CD4-positive, alpha-beta T cell treated with Interleukin-17A for 4 hours (primary cell): ENCODE results near the gene CHRM2.

ENCODE experiments used
- DNase-seq: peaks from one replicate; pipeline ENCODE4 v3.0.0-alpha.2; 2020; ENCODE audit warnings: mixed read lengths

Gene CHRM2

DNA sequence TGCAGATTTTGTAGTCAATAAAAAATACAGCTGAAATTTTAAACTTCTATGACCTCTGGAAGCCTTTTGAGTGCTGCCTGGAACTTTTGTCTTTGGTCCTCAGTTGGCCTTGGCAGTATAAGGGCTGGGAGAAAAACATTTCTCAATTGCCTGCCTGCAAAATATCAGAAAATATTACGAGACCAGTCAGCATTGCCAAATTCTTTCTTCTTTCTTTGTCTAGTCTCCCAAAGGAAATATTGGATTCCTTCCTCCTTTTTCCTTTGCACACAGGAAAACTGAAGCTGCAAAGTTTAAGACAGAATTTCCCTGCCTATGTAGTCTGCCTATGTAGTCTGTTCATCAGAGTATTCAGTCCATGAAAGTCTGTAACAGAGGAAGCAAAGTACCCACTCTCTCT is 95.9 kb downstream of the CHRM2 start:
- DNase-seq, result no peak

DNA sequence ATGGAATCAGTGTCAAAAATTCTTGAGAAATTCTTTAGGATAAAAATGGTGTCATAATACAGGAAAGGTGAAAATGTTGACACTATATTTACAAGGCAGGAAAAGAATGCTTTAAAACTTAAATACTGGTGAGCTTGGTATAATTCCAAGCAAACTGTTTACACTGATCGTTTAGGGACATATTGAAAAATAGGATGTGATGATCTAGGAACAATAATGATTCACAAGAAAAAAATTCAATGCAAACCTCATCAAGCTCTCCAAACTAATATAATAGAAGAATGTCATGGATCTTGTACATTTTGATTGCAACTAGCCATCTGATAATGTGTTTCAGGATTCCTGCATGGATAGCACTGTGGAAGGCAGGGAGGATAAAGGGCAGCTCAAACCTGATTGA is 98.4 kb downstream of the CHRM2 start:
- no peak for DNase-seq

DNA sequence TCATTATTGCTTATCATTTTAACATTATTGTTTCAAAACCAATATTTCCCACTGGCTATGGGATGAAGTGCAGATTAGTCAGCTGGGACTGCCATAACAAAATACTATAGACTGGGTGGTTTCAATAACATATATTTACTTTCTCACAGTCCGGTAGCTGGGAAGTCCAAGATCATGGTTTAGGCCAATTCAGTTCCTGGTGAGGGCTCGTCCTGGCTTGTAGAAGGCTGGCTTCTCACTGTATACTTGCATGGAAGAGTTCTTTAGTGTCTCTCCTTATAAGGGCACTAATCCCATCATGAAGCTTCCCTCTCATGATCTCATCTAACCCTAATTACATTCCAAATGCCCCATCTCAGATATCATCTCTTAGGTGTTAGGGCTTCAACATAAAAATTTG is 101.3 kb downstream of the CHRM2 start:
- DNase-seq, result no peak

GRCh38 chr7:136971776-136972175 is 103.3 kb downstream of the CHRM2 start:
- DNase-seq, result no peak

DNA sequence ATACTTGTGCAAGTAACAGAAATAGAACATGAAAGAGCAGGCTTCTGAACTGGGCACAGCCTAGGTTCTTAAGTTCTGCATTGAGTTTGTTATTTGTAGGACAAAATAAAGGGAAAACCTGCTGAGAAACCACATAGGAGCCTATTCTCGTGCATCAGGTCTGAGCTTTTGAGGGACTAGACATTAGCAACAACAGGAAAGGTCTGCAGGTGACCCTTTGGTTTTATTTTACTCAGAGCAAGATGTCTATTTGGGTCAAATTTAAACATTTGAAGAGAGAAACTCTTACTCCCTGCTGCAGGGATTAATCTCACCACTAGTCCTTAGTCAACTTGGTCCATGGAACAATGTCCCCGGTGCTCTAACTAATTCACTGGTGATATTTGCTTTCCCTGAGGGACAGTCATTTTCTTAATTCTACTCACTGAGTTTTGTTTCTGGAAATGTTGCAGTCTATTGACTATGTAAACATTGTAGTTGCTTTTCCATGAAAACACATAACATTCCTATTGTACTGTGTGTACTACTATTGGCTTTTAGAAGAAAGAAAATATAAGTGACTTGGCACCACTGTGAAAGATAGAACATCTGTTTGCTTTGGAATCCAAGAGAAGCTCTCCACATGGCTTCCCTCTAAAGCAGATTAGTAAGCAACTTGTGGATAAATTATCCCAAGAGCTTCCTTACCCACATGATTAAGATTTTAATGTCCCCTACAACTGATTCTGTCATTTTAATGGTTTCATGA is 108.2 kb downstream of the CHRM2 start:
- DNase-seq, result no peak

DNA sequence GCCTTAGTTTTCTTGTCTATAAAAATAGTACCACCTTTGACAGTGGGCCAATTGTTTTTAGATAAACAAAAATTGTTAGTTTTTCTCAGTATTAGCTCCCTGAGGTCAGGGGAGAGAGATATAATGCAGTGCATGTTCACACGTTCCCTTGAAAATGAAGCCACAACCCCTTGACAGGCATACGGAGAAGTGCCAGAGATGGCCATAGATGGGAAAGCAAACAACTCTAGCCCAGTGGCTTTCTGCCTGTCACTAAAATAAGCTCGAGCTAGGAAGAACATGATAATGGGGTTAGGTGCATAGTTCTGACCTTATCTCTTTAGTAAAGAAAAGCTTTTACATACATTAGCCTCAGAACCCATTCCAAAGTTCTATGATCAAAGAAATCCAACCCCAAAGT is 124.9 kb downstream of the CHRM2 start:
- DNase-seq, result no peak

DNA sequence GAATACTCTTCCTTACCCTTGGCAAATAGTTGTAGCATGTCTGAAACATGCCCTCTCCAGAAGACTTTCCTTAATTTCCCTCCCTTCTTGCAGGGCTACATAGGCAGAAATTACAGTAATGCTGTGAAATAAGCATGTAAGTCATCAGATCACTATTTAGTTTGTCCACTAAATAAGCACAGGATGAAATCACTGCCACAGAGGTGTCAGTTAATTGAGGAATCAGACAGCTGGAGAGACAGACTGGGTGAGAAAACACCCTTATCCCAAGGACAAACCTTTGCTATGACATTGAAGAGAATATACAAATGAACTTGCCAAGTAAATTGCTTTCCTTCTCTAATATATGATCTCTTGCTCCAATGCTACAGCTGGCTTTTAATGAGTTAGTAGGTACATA is 129.3 kb downstream of the CHRM2 start:
- DNase-seq, result no peak

DNA sequence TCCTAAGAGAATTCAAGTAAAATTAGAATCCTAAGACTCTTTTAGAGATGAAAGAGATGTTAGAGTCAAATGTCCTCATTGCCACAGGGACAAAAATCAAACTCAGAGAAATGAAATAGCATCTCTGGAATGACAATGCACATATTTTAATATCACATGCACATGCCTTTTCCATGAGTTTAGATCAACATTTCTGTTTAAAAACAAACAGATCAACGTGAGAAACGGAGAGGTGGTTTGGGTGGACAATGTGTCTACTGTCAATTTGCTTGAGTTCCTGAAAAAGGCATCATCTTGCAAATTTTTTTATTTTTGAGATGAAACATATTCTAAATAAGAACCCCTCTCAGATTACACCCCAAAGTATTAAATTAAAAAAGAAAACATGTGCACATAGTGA is 130.0 kb downstream of the CHRM2 start:
- no peak for DNase-seq

DNA sequence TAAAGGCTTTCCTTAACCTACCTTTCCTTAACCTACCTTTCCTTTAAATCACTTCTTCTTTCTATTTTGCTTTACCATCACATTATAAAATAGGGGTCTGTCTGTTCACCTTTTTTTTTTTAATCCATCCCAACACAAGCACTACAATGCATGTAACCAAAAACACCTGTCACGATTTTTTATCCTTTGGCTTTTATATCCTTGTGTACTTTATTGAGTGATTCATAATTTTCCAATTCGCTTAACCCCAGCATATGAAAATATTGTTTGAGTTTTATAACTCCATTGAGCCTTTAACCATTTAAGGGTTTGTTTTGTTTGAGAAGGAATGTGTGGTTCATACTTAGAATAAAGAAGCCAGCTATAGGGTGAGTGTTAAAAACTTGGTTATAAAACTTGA is 132.2 kb downstream of the CHRM2 start:
- no peak for DNase-seq

- no peak for DNase-seq
Measured at GRCh38 chr7:137001041-137001440, 132.6 kb downstream of the CHRM2 start.

DNA sequence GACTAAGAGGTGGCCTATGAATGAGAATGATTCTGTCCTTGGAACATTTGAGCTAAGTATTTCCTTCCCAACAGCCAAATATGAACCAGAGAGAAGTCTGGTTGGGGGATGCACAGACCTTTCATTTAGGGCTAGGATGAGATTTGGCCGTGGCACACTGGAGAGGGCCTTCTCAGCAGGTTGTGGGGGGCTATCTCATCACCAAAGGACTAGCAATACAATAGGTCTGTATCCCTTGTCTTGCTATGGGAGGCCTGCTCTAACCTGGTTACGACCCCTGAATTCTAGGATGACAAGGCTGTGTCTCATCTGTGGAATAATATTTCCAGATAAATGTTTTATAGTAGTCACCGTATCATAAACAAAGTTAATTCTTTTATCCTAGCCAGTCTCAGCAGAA is 133.0 kb downstream of the CHRM2 start:
- DNase-seq, result no peak

GRCh38 chr7:137003086-137003485 is 134.6 kb downstream of the CHRM2 start:
- DNase-seq, result no peak

DNA sequence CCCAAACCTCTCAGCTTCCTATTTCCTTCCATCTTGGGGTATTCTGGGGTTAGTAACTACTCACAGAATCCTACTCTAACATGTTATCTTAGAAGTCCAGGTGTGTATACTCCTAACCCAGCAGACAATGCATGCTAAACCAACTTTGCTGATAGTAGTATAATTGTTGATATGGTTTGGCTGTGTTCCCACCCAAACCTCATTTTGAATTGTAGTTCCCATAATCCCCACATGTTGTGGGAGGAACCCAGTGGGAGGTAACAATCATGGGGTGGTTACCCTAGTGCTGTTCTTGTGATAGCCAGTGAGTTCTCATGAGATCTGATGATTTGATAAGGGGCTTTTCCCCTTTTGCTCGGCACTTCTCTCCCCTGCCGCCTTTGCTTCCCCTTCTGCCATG is 135.1 kb downstream of the CHRM2 start:
- no peak for DNase-seq

- DNase-seq, result no peak
Measured at GRCh38 chr7:137005873-137006272, 137.4 kb downstream of the CHRM2 start.

- no peak for DNase-seq
Measured at GRCh38 chr7:137006293-137006692, 137.8 kb downstream of the CHRM2 start.

DNA sequence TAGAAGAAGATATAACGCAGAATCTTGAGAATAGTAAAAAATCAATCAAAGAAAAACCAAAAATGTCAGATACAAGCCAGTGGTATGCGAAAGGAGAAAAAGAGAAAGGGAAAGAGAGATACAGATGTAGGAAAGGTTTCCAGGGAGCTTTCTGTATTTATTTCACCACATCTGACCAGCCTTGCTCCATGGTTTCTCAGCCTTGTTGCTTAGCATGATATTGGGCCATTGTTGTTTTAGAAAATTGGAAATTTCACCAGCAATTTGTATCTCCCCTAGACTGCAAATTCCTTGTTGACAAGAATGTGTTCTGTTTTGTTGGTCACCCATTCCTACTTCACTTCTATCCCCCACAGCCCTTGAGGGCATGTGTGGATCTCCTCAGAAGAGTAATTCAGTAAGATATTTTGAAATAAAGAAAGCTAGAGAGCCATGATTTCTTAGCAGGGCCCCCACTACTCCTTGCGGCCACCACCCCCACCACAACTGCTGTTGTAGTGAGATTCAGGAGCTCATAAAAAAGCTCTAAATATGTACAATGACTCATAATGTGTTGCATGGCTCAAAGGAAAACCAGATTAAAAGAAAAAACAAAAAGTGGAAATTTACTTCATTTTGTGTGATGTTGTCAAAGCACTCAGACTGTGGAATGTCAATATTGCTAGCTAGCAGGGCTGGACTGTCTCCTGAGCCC is 138.7 kb downstream of the CHRM2 start:
- no peak for DNase-seq

DNA sequence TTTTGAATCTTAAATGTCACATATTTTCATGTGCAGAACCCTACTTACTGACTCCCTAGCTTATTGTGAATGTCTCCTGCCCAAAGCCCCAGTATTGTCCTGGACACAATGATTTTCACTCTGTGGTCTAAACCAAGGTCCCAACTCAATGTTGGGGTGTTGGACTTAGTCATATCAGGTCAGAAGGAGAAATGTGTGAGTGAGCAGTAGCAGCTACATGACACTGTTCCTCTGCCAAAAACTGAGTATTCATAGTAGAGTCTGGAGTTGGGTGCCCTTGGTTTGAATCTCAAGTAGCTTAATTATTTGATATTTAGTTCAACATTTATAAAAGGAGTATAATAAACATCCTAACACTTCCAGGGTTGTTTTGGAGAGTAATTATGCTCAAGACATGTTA is 141.0 kb downstream of the CHRM2 start:
- DNase-seq, result no peak

DNA sequence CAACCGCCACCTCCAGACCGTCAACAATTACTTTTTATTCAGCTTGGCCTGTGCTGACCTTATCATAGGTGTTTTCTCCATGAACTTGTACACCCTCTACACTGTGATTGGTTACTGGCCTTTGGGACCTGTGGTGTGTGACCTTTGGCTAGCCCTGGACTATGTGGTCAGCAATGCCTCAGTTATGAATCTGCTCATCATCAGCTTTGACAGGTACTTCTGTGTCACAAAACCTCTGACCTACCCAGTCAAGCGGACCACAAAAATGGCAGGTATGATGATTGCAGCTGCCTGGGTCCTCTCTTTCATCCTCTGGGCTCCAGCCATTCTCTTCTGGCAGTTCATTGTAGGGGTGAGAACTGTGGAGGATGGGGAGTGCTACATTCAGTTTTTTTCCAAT is 146.6 kb downstream of the CHRM2 start:
- DNase-seq, result no peak

DNA sequence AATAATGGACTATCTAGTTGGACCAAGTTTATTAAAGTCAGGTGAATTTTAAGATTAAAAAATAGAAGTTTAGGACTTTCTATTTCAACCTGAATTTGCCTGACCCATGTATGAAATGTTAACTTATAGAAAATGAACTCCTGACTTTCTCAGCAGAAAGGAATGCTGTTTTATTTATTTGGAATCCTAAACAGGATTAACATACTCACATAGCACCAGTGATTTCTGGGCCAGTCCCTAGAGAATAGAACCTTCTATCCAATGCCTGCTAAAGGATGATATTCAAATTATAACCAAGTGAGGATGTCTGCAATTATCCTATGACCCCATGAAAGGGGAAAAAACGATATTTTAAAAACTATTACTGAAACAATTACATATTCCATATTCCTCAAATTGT is 148.8 kb downstream of the CHRM2 start:
- DNase-seq, result no peak

GRCh38 chr7:137018468-137018867 is 150.0 kb downstream of the CHRM2 start:
- DNase-seq, result no peak

- DNase-seq, result no peak
Measured at GRCh38 chr7:137020351-137020750, 151.9 kb downstream of the CHRM2 start.

- no peak for DNase-seq
Measured at GRCh38 chr7:137025469-137026175, 157.2 kb downstream of the CHRM2 start.

DNA sequence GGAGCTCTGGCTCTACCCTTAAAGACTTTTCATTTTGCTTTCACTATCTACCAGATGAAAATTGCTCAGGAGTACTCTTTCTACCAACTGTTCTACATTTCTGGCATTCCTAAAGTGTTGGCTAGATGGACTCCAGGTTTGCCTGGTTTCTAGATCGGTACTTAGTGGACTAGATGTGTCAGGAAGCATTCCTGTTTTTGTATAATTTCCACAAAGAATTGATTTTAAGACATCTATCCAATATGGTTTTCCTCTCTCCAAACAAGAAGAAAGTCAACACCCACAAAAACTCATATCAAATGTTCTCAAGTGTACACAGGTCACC is 157.7 kb downstream of the CHRM2 start:
- DNase-seq, result no peak

GRCh38 chr7:137032436-137032835 is 164.0 kb downstream of the CHRM2 start:
- DNase-seq, result no peak
